Measurements from ENCODE around the gene PRR3. TPM values are rescaled to one million over a fixed set of nuclear protein-coding genes. Genes with fewer than 3 reads are reported as not detected.
A peak's percentile ranks its signal among the peaks of the same experiment; 100 is the strongest.
"Not testable (repeated sequence)": the region's sequence is repeated elsewhere in the genome, so short reads cannot be mapped to it uniquely, and the experiment has no call there.

Gene PRR3
- total RNA-seq, 1 donor = 11.0 TPM

DNA sequence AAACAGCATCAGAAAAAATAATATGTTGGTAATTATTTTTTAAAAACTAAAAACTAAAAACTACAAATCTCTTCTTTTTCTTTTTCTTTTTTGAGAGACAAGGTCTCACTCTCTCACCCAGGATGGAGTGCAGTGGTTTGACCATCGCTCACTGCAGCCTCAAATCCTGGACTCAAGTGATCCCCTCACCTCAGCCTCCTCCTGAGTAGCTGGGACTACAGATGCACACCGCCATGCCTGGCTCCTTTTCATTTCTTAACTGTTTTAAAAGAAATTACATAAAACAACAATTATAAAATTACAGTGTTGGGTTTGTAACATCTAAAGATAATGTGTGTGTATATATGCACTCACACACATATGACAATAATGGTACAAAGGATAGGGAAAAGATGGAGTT, 43.6 kb upstream of the PRR3 start:
- TF ChIP-seq, protein P1, sequence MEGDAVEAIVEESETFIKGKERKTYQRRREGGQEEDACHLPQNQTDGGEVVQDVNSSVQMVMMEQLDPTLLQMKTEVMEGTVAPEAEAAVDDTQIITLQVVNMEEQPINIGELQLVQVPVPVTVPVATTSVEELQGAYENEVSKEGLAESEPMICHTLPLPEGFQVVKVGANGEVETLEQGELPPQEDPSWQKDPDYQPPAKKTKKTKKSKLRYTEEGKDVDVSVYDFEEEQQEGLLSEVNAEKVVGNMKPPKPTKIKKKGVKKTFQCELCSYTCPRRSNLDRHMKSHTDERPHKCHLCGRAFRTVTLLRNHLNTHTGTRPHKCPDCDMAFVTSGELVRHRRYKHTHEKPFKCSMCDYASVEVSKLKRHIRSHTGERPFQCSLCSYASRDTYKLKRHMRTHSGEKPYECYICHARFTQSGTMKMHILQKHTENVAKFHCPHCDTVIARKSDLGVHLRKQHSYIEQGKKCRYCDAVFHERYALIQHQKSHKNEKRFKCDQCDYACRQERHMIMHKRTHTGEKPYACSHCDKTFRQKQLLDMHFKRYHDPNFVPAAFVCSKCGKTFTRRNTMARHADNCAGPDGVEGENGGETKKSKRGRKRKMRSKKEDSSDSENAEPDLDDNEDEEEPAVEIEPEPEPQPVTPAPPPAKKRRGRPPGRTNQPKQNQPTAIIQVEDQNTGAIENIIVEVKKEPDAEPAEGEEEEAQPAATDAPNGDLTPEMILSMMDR (IDR thresholded peaks at IDR 0.05; ENCODE audit: insufficient read depth, low read length) = no peak
- no peak for DNase-seq (ENCODE audit: low read depth)
- H3K4me3 ChIP-seq (ENCODE audit: low read depth, low read length) = no peak overlapping the region

DNA sequence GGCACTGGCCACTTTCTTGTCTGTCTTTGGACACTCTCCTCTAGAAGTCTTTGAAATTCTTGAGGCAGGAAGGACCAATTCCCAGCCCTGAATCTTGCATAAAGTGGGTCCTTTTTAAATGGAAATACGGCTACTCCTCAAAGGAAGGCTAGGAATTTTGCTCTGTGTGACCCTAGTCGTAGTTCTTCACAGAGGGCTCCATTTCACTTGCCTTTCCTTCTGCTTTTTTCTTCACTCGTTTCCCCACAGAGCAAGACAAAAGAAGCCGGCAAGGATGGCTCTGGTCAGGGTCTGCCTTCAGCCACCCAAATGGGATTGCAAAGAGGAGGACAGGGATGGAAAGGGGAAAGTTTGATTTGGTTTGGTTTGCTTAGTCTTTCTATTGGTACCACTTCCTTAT, 42.0 kb upstream of the PRR3 start:
- DNase-seq (ENCODE audit: low read depth) = no peak
- no peak overlapping the region for H3K4me3 ChIP-seq (ENCODE audit: low read depth, low read length)
- TF ChIP-seq, protein P1 (IDR thresholded peaks at IDR 0.05; ENCODE audit: insufficient read depth, low read length) = no peak

DNA sequence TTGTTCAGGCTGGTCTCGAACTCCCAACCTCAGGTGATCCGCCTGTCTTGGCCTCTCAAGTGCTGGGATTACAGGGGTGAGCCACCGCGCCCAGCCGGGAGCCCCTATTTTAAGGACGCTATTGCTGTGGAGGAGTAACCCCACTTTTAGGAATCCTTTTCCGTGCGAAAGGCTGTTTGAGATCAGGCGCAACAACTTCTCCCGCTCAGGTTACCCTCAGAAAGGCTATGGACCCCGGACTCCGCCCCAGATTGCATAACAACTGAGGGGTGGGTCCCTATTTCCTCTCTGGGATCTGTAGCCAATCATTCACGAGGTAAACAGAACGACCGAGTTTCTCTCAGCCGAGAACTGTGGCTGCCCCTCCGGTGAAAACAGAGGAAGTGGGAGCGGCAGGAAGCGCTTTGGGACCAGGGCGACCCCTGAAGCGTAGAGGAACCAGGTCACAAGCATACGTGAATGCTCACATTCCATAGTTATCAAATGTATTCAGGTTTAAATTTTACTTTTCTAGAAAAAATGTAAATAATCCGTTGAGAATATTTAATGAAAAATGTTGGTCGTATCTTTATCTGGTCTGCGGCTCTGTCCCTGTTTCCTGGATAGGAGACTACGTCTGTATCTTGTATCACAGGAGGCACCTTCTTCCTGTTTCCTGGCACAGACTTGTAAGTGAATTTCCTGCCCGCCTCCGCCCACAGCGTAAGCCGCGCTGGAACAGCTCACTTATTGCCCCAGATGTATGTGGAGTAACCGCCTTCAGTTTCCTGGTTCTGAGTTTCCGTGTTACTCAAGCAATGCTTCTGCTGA, 40.9 kb upstream of the PRR3 start:
- TF ChIP-seq, protein P1 (IDR thresholded peaks at IDR 0.05; ENCODE audit: insufficient read depth, low read length) = no peak
- DNase-seq (ENCODE audit: low read depth) = peak; percentile 97
- H3K4me3 ChIP-seq (ENCODE audit: low read depth, low read length) = peak overlapping the region; percentile 69

DNA sequence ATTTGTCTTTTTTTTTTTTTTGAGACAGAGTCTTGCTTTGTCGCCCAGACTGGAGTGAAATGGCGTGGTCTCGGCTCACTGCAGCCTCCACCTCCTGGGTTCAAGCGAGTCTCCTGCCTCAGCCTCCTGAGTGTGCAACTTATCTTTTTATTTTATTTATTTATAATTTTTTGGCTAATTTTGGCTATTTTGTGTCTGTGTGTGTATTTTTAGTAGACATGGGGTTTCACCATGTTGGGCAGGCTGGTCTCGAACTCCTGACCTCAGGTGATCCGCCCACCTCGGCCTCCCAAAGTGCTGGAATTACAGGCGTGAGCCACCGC, 40.4 kb upstream of the PRR3 start:
- peak overlapping the region; percentile 69 for H3K4me3 ChIP-seq (ENCODE audit: low read depth, low read length)
- not testable (repeated sequence) for DNase-seq (ENCODE audit: low read depth)

DNA sequence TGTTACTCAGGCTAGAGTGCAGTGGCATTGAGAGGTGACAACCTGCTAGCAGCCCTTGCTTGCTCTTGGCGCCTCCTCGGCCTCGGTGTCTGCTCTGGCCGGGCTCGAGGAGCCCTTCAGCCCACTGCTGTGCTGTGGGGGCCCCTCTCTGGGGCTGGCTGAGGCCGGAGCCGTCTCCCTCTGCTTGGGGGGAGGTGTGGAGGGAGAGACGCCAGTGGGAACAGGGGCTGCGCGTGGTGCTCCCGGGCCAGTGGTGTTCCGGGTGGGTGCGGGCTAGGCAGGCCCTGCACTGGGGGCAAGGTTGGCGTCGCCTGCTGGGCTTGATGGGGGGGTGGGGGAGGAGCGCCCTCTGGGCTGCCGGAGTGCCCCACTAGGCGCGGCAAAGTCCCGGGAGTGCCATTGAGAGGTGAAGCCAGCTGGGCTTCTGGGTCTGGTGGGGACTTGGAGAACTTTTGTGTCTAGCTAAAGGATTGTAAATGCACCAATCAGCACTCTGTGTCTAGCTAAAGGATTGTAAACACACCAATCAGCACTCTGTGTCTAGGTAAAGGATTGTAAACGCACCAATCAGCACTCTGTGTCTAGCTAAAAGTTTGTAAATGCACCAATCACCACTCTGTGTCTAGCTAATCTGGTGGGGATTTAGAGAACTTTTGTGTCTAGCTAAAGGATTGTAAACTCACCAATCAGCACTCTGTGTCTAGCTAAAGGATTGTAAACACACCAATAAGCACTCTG, 39.2 kb upstream of the PRR3 start:
- not testable (repeated sequence) for DNase-seq (ENCODE audit: low read depth); H3K4me3 ChIP-seq (ENCODE audit: low read depth, low read length)

DNA sequence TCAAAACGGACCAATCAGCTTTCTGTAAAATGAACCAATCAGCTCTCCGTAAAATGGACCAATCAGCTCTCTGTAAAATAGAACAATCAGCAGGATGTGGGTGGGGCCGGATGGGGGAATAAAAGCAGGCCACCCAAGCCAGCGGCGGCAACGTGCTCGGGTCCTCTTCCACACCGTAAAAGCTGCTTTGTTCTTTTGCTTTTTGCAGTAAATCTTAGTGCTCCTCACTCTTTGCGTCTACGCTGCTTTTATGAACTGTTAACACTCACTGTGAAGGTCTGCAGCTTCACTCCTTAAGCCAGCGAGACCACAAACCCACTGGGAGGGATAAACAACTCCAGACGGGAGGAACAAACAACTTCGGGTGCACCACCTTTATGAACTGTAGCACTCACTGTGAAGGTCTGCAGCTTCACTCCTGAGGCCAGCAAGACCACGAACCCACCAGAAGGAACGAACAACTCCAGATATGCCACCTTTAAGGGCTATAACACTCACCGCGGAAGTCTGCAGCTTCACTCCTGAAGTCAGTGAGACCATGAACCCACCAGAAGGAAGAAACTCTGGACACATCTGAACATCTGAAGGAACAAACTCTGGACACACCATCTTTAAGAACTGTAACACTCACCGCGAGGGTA, 38.5 kb upstream of the PRR3 start:
- not testable (repeated sequence) for DNase-seq (ENCODE audit: low read depth); H3K4me3 ChIP-seq (ENCODE audit: low read depth, low read length)

DNA sequence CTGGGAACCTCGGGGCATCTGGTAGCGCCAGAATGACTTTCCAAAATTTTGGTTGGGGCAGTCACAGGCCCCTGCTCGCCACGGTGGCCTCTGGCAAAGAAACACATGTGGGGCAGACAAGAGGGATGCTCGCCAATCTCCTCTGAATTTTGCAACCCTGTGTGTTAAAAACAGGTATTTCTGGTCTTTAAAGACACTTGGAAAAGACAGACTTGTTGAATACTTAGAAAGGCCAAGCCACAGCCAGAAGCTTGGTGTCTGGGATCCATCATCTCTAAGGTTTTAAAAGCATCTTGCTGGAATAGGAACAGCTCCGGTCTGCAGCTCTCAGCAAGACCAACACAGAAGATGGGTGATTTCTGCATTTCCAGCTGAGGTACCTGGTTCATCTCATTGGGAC, 36.6 kb upstream of the PRR3 start:
- no peak overlapping the region for H3K4me3 ChIP-seq (ENCODE audit: low read depth, low read length)
- no peak for DNase-seq (ENCODE audit: low read depth)
- TF ChIP-seq, protein P1 (IDR thresholded peaks at IDR 0.05; ENCODE audit: insufficient read depth, low read length) = no peak

DNA sequence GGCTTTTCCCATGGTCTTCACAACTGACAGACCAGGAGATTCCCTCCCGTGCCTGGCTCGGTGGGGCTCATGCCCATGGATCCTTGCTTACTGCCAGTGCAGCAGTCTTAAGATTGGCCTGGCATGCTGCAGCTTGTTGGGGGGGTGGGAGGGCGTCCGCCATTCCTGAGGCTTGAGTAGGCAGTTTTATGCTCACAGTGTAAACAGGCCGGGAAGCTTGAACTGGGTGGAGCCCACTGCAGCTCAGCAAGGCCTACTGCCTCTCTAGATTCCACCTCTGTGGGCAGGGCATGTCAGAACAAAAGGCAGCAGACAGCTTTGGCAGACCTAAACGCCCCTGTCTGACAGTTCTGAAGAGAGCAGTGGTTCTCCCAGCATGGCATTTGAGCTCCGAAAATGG, 36.0 kb upstream of the PRR3 start:
- DNase-seq (ENCODE audit: low read depth) = peak; percentile 45
- H3K4me3 ChIP-seq (ENCODE audit: low read depth, low read length) = not testable (repeated sequence)

DNA sequence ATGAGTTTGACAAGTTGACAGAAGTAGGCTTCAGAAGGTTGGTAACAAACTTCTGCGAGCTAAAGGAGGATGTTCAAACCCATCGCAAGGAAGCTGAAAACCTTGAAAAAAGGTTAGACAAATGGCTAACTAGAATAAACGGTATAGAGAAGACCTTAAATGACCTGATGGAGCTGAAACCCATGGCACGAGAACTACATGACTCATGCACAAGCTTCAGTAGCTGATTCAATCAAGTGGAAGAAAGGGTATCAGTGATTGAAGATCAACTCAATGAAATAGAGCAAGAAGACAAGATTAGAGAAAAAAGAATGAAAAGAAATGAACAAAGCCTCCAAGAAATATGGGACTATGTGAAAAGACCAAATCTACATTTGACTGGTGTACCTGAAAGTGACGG, 35.1 kb upstream of the PRR3 start:
- H3K4me3 ChIP-seq (ENCODE audit: low read depth, low read length); DNase-seq (ENCODE audit: low read depth): not testable (repeated sequence)

DNA sequence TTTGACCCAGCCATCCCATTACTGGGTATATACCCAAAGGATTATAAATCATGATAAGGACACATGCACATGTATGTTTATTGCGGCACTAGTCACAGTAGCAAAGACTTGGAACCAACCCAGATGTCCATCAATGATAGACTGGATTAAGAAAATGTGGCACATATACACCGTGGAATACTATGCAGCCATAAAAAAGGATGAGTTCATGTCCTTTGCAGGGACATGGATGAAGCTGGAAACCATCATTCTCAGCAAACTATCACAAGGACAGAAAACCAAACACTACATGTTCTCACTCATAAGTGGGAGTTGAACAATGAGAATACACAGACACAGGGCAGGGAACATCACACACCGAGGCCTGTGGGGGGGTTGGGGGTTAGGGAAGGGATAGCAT, 30.7 kb upstream of the PRR3 start:
- H3K4me3 ChIP-seq (ENCODE audit: low read depth, low read length); DNase-seq (ENCODE audit: low read depth): not testable (repeated sequence)

DNA sequence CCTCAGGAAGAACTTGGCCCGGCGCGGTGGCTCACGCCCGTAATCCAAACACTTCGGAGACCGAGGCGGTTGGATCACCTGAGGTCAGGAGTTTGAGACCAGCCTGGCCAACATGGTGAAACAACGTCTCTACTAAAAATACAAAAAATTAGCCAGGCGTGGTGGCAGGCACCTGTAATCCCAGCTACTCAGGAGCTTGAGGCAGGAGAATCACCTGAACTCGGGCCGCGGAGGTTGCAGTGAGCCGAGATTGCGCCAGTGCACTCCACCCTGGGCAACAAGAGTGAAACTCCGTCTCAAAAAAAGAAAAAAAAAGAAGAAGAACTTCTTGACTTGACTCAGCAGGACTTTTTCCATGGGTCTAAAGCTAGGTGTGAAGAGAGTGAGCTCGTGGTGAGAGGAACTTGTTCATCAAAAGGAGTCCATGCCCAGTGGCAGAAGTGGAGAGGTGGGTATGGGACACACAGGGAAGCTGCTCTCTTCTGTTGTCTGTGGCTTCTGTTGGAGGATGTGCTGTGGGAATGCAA, 27.7 kb upstream of the PRR3 start:
- DNase-seq (ENCODE audit: low read depth); H3K4me3 ChIP-seq (ENCODE audit: low read depth, low read length): not testable (repeated sequence)

Data from fibroblast of the aortic adventitia (primary cell).